ES-I3 (cell line): ENCODE data around the gene LIMK2.

Source experiments
- H3K36me3 ChIP-seq: 2 replicates; pipeline ENCODE4 v1.6.1; 2013; ENCODE audit warnings: mild to moderate bottlenecking, low read length, control low read depth, moderate library complexity; ENCODE audit not compliant: insufficient read depth
- H3K4me1 ChIP-seq: 2 replicates; pipeline ENCODE4 v1.6.1; 2013; ENCODE audit warnings: mild to moderate bottlenecking, control low read depth, low read length; ENCODE audit not compliant: insufficient read depth
- H3K9ac ChIP-seq: 2 replicates; pipeline ENCODE4 v1.6.1; 2013; ENCODE audit warnings: low read depth, mild to moderate bottlenecking, low read length, moderate library complexity
- H3K9me3 ChIP-seq: 2 replicates; pipeline ENCODE4 v1.6.1; 2013; ENCODE audit warnings: mild to moderate bottlenecking, low read length, moderate library complexity; ENCODE audit not compliant: control insufficient read depth, insufficient read depth

The LIMK2 gene

DNA sequence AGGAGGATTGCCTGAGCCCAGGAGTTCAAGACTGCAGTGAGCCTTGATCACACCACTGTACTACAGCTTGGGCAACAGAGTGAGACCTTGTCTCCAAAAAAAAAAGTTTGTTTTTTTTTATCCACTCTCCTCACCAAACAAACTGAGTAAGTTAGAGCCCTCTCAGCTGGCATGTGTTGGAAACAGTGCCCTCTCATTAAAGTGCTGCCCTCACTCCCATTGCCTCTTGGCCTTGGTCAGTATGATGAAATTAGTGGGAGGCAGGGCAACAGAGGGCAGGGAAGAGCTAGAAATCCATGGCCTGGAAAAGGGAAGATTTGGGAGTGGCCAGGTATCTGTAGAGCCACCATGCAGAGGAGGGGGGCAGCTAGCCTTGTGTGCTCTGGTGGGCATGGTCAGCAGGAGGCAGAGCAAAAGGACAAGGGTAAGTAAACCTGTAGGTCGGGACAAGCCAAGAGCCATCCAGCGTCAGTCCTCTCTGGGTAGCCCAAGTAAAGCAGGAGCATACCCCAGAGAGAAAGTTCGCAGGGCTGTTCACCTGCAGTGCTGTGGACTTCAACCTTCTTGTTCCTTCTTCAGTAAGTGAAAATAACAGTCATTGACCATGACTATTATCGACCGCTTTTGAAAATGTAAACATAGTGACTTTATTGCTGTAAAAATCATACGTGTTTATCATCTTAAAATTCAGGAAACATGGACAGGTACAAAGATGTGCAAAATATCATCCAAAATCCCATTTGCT, 52.0 kb downstream of the LIMK2 start:
- no peaks in the 10 kb centered on the region for H3K36me3 ChIP-seq

DNA sequence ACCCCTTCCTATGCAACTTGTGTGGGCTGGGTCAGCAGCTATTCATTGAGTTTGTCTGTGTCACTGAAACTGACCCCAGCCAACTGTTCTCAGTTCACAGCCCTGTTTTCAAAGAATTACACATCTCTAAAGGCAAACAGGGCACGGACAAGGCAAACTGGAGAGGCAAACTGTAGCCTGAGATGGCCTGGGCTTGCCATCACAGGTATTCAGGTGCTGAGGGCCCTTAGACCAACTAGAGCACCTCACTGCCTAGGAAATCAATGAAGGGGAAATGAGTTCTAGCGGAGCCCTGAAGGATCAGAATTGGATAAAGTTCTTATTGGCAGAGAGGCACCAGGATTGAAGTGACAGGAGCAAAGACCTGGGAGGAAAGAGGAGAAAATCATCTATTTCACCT, 56.2 kb downstream of the LIMK2 start:
- no peaks in the 10 kb centered on the region for H3K4me1 ChIP-seq
- H3K36me3 ChIP-seq: no peaks in the 10 kb centered on the region
- no peaks in the 10 kb centered on the region for H3K9me3 ChIP-seq
- no peak overlapping the region for H3K9ac ChIP-seq

More for the DNA sequence above, 52.0 kb downstream of the LIMK2 start:
- H3K4me1 ChIP-seq: no peaks in the 10 kb centered on the region
- no peak overlapping the region for H3K9ac ChIP-seq
- H3K9me3 ChIP-seq: no peaks in the 10 kb centered on the region

DNA sequence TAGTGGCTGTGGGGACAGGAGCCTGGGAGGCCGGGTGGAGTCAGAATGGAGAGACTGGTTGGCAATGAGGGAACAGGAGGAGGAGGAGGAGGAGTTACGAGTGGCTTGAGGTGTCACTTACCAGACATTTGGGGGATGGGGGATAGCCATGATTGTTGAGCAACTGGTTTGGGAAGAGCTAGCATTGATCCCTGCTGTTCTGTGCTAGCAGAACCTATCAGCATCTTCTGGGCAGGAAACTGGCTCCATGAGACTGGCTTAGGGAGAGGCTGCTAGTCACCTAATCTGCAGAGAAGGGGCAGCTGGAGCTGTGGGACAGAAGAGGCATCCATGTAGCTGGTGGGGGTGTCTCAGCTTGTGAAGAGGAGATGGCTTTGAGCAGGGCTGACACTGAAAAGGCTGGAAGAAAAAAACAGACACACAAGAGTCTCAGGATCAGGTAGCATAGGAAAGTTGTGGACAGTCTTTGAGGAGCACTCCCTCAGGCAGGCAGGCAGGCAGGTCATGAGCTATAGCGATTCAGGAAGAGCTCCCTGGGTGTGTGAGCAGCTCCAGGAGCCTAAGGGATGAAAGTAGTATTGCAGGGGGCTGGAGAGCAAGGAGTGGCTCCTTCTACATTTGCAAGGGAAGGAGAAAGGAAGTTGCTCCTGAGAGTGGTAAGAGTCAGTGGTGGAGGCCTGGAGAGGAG, 57.9 kb downstream of the LIMK2 start:
- Histone ChIP-seq H3K36me3 (peaks cover 9% of the 10 kb centered on the region; the same call in 1 of the 2 replicates), H3K9ac (no peak overlapping the region), H3K4me1 (no peaks in the 10 kb centered on the region), H3K9me3 (no peaks in the 10 kb centered on the region)

GRCh38 chr22:31271026-31271425, 58.9 kb downstream of the LIMK2 start:
- Histone ChIP-seq H3K36me3 (peaks cover 12% of the 10 kb centered on the region; the same call in 1 of the 2 replicates), H3K4me1 (no peaks in the 10 kb centered on the region), H3K9ac (no peak overlapping the region), H3K9me3 (no peaks in the 10 kb centered on the region)

GRCh38 chr22:31271485-31271884, 59.4 kb downstream of the LIMK2 start:
- Histone ChIP-seq H3K9me3 (no peaks in the 10 kb centered on the region), H3K36me3 (peaks cover 12% of the 10 kb centered on the region; the same call in 1 of the 2 replicates), H3K4me1 (no peaks in the 10 kb centered on the region), H3K9ac (no peak overlapping the region)

GRCh38 chr22:31272522-31273446, 60.7 kb downstream of the LIMK2 start:
- H3K36me3 ChIP-seq: peaks cover 12% of the 10 kb centered on the region; the same call in 1 of the 2 replicates
- H3K9me3 ChIP-seq: no peaks in the 10 kb centered on the region
- no peak overlapping the region for H3K9ac ChIP-seq
- no peaks in the 10 kb centered on the region for H3K4me1 ChIP-seq

DNA sequence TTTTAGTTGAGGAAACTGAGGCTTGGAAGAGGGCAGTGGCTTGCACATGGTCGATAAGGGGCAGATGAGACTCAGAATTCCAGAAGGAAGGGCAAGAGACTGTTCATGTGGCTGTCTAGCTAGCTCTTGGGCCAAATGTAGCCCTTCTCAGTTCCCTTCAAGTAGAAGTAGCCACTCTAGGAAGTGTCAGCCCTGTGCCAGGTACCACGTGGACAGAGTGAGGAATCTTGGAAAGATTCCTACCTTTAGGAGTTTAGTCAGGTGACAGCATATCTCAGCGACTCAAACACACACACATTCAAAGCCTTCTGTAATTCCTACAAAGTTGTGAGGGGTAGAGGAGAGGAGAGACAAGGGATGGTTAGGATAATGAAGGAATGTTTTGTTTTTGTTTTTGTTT, 61.9 kb downstream of the LIMK2 start:
- peaks cover 15% of the 10 kb centered on the region for H3K36me3 ChIP-seq
- no peak overlapping the region for H3K9ac ChIP-seq
- no peaks in the 10 kb centered on the region for H3K9me3 ChIP-seq
- no peaks in the 10 kb centered on the region for H3K4me1 ChIP-seq

DNA sequence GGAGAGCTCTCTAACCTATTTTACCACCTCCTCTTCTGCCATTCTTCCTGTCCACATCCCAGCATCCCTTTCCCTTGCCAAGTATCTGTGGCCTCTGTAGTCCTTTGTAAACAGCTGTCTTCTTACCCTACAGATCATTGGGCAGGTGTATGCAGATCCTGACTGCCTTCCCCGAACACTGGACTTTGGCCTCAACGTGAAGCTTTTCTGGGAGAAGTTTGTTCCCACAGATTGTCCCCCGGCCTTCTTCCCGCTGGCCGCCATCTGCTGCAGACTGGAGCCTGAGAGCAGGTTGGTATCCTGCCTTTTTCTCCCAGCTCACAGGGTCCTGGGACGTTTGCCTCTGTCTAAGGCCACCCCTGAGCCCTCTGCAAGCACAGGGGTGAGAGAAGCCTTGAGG, 62.9 kb downstream of the LIMK2 start:
- Histone ChIP-seq H3K9ac (no peak overlapping the region), H3K9me3 (no peaks in the 10 kb centered on the region), H3K36me3 (peaks cover 15% of the 10 kb centered on the region), H3K4me1 (no peaks in the 10 kb centered on the region)

GRCh38 chr22:31275576-31275975, 63.5 kb downstream of the LIMK2 start:
- H3K9me3 ChIP-seq: no peaks in the 10 kb centered on the region
- H3K9ac ChIP-seq: no peak overlapping the region
- no peaks in the 10 kb centered on the region for H3K4me1 ChIP-seq
- H3K36me3 ChIP-seq: peaks cover 15% of the 10 kb centered on the region

- Histone ChIP-seq H3K36me3 (peaks cover 15% of the 10 kb centered on the region), H3K9ac (no peak overlapping the region), H3K4me1 (no peaks in the 10 kb centered on the region), H3K9me3 (no peaks in the 10 kb centered on the region)
Observed at GRCh38 chr22:31276426-31277167, 64.5 kb downstream of the LIMK2 start.

GRCh38 chr22:31277741-31278140, 65.6 kb downstream of the LIMK2 start:
- H3K36me3 ChIP-seq: peaks cover 15% of the 10 kb centered on the region
- H3K9ac ChIP-seq: no peak overlapping the region
- no peaks in the 10 kb centered on the region for H3K4me1 ChIP-seq
- no peaks in the 10 kb centered on the region for H3K9me3 ChIP-seq

- H3K9ac ChIP-seq: no peak overlapping the region
- H3K36me3 ChIP-seq: peaks cover 15% of the 10 kb centered on the region
- H3K9me3 ChIP-seq: no peaks in the 10 kb centered on the region
- H3K4me1 ChIP-seq: no peaks in the 10 kb centered on the region
Observed at GRCh38 chr22:31278151-31278621, 66.1 kb downstream of the LIMK2 start.

GRCh38 chr22:31278626-31279326, 66.7 kb downstream of the LIMK2 start:
- Histone ChIP-seq H3K9ac (no peak overlapping the region), H3K4me1 (no peaks in the 10 kb centered on the region), H3K9me3 (no peaks in the 10 kb centered on the region), H3K36me3 (peaks cover 15% of the 10 kb centered on the region)
